Transverse colon (tissue), 4 donors: ENCODE measurements around the gene HK2. TPM values are rescaled to one million over a fixed set of nuclear protein-coding genes. Genes with fewer than 3 reads are reported as not detected.

Source experiments
- DNase-seq: peaks from one replicate; pipeline ENCODE4 v3.0.0-alpha.2; 2019
- H3K27ac ChIP-seq, 4 donors: fragments of 200-600 bp; sonication (generic); 2 replicates each; pipeline ENCODE4 v1.5.1; 2016 to 2018; ENCODE audit warnings: inconsistent platforms in 4 of 4
- H3K27me3 ChIP-seq: fragments of 200-600 bp; sonication (generic); 2 replicates; pipeline ENCODE4 v1.5.1; 2017; ENCODE audit warnings: inconsistent platforms
- H3K36me3 ChIP-seq, 4 donors: fragments of 200-600 bp; sonication (generic); 2 replicates each; pipeline ENCODE4 v1.5.1; 2017 to 2019; ENCODE audit warnings: inconsistent platforms in 4 of 4
- H3K4me1 ChIP-seq, 4 donors: fragments of 200-600 bp; sonication (generic); 2 replicates each; pipeline ENCODE4 v1.5.1; 2017 to 2020; ENCODE audit warnings: inconsistent platforms in 4 of 4
- H3K4me3 ChIP-seq, 4 donors: fragments of 200-600 bp; sonication (generic); 1 replicate in 1 of 4; 2 replicates in 3 of 4; pipeline versions ENCODE4 v1.5.1 to v1.6.1; 2017 to 2019; ENCODE audit warnings: inconsistent platforms in 4 of 4
- H3K9me3 ChIP-seq, 2 donors: fragments of 200-600 bp; sonication (generic); 2 replicates each; pipeline ENCODE4 v1.5.1; 2017 to 2019; ENCODE audit warnings: inconsistent platforms in 2 of 2
- CTCF ChIP-seq, 5 experiments: fragments of 200-600 bp in 3 of 5; fragments of 450-650 bp in 2 of 5; sonication (generic) in 3 of 5; IDR thresholded peaks; 1 replicate in 2 of 5; 2 replicates in 3 of 5; pipeline ENCODE4 v1.5.1; 2016 to 2017; ENCODE audit warnings: antibody characterized with exemption in 5 of 5, inconsistent platforms in 3 of 5, mild to moderate bottlenecking in 2 of 5, moderate library complexity in 1 of 5
- EP300 ChIP-seq: sonication (generic); formaldehyde crosslinking; IDR thresholded peaks from one replicate; pipeline ENCODE4 v1.6.1; 2017; ENCODE audit warnings: antibody characterized with exemption, low read depth
- POLR2A ChIP-seq: fragments of 450-650 bp; IDR thresholded peaks from one replicate; pipeline ENCODE4 v1.6.1; 2016; ENCODE audit warnings: antibody characterized with exemption, mild to moderate bottlenecking, moderate library complexity
- POLR2AphosphoS5 ChIP-seq, 3 donors: sonication (generic); formaldehyde crosslinking; IDR thresholded peaks; one replicate each; pipeline ENCODE4 v1.6.1; 2016; ENCODE audit warnings: antibody characterized with exemption in 3 of 3
- WGBS, 2 donors: methylation state at CpG; one replicate each; pipeline ENCODE4 v1.1.5; 2018; ENCODE audit warnings: low coverage in 1 of 2; 5-methylcytosine and 5-hydroxymethylcytosine counted together
- in situ Hi-C, 4 donors: fragments of 200-750 bp; cut with MboI; loops; one replicate each; pipeline versions ENCODE4 v1.15.0 to v1.15.1; 2017; ENCODE audit warnings: low sequenced_read_pairs in 3 of 4, low pct_ligation_motif_present in 1 of 4, low pct_unique_long_range_greater_than_20kb in 1 of 4
- intact Hi-C: fragments of 100-400 bp; cut with DNase I; formaldehyde crosslinking; loops from one replicate; pipeline ENCODE4 v1.15.1; 2023; ENCODE audit warnings: low total_unique reads
- total RNA-seq, 4 donors: library from RNA; depleted of rRNA; stranded (reverse); fragments of >200 nt; gene quantifications; one replicate each; pipeline ENCODE4 v1.1.0, GENCODE V29; 2016

The HK2 gene
- total RNA-seq, 4 donors from 2014 or later, result 104 to 175 (median 131) TPM

GRCh38 chr2:74922592-74923227 lies 88.8 kb downstream of the HK2 start:
- Histone ChIP-seq H3K9me3 (no peaks in the 10 kb centered on the region), H3K4me3 (no peak overlapping the region), H3K27ac (no peak overlapping the region), H3K27me3 (peaks cover 9% of the 10 kb centered on the region), H3K36me3 (no peaks in the 10 kb centered on the region), H3K4me1 (peaks cover 0 to 8% (median 2%) of the 10 kb centered on the region in 4 donors)
- no peak for DNase-seq
- 70 to 82% methylated on average over 5 of the region's 5 CpGs for WGBS, 2 donors
- in situ Hi-C loops, result loop anchor here (25.0 kb wide), 2 partner anchors 490 to 690 kb away; no protein-coding TSS in a partner anchor
- TF ChIP-seq POLR2AphosphoS5 (IDR thresholded peaks at IDR 0.05) (no peak), EP300 (no peak), CTCF (IDR thresholded peaks at IDR 0.05) (no peak), POLR2A (no peak)
- intact Hi-C loops, result loop anchor here (5.0 kb wide), 1 partner anchor 480 kb away; no protein-coding TSS in a partner anchor

GRCh38 chr2:74924463-74925265 lies 90.7 kb downstream of the HK2 start:
- no peak overlapping the region for H3K4me3 ChIP-seq
- TF ChIP-seq POLR2A, result no peak
- no peak for TF ChIP-seq CTCF (IDR thresholded peaks at IDR 0.05)
- no peak for TF ChIP-seq EP300
- no peak for TF ChIP-seq POLR2AphosphoS5 (IDR thresholded peaks at IDR 0.05)
- H3K27me3 ChIP-seq, result no peaks in the 10 kb centered on the region
- DNase-seq, result no peak
- in situ Hi-C loops (loop anchor here (25.0 kb wide), 2 partner anchors 488 to 688 kb away; no protein-coding TSS in a partner anchor), intact Hi-C loops (loop anchor here (5.0 kb wide), 1 partner anchor 478 kb away; no protein-coding TSS in a partner anchor)
- 67 to 83% methylated on average over 2 to 11 of the region's 11 CpGs for WGBS, 2 donors
- no peak overlapping the region for H3K27ac ChIP-seq
- peaks cover 0 to 5% (median 2%) of the 10 kb centered on the region in 4 donors for H3K4me1 ChIP-seq
- H3K36me3 ChIP-seq, result no peaks in the 10 kb centered on the region
- no peaks in the 10 kb centered on the region for H3K9me3 ChIP-seq

- no peak for TF ChIP-seq POLR2AphosphoS5 (IDR thresholded peaks at IDR 0.05)
- TF ChIP-seq POLR2A, result no peak
- no peak for TF ChIP-seq CTCF (IDR thresholded peaks at IDR 0.05)
- no peak for TF ChIP-seq EP300
- DNase-seq, result no peak
- no peak overlapping the region for H3K27ac ChIP-seq
Measured at GRCh38 chr2:74925361-74925786, 91.4 kb downstream of the HK2 start.

GRCh38 chr2:74927621-74928020 lies 93.7 kb downstream of the HK2 start:
- no peaks in the 10 kb centered on the region for H3K36me3 ChIP-seq
- no peak for DNase-seq
- intact Hi-C loops, result no loop called here
- H3K4me3 ChIP-seq, result no peak overlapping the region
- no peaks in the 10 kb centered on the region for H3K9me3 ChIP-seq
- no peaks in the 10 kb centered on the region for H3K4me1 ChIP-seq
- H3K27ac ChIP-seq, result no peak overlapping the region
- 67 to 84% methylated on average over 1 to 5 of the region's 5 CpGs for WGBS, 2 donors
- TF ChIP-seq EP300, result no peak
- no peak for TF ChIP-seq POLR2A
- no peak for TF ChIP-seq POLR2AphosphoS5 (IDR thresholded peaks at IDR 0.05)
- TF ChIP-seq CTCF (IDR thresholded peaks at IDR 0.05), result no peak
- no peaks in the 10 kb centered on the region for H3K27me3 ChIP-seq
- in situ Hi-C loops, result no loop called here

More at GRCh38 chr2:74925361-74925786, 91.4 kb downstream of the HK2 start:
- Histone ChIP-seq H3K9me3 (no peaks in the 10 kb centered on the region), H3K4me1 (no peaks in the 10 kb centered on the region), H3K27me3 (no peaks in the 10 kb centered on the region), H3K36me3 (no peaks in the 10 kb centered on the region), H3K4me3 (no peak overlapping the region)
- in situ Hi-C loops (no loop called here), intact Hi-C loops (no loop called here)
- WGBS, 2 donors, result 67 to 78% methylated on average over 2 of the region's 2 CpGs
